Measurements from ENCODE around the gene ZC3H15. TPM values are rescaled to one million over a fixed set of nuclear protein-coding genes. Genes with fewer than 3 reads are reported as not detected.

Gene ZC3H15
- total RNA-seq, 2 experiments from 2014 or later: 92.2 to 93.3 TPM

DNA sequence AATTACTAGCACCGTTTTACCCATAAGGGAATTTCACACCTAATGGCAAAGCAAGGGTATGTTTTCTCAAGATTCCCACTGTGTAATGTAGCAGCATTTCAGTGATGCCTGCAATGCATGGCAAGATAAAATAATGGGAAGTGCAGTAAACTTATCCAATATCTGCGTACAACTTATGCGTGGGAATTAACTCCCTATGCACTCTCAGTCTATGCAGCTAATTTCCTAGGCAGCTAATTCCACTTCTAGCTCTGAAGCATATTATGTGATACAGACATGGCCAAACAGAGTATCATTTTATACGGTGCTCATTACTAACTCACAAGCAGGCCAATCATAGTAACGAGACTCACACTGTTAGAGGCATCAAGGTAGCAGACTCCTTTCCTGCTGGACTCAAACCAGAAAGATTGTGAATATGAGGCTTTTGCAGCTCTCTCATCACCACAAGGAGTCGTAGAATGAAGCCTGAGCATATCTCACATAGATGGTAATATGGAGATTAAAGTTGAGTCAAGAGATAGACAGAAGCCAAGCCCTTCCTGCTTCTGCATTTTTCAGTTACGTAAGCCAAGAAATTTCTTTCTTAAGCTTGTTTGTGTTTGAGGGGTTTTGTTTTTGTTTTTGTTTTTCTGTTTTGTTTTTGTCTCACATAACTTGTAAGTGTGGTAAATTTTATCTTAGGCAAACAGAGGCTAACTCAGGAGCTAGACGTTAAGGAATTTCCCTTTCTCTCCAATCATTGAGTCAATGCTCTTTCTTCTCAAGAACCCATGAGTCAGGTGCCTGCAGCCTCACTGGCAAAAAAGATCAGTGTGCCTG lies 69.0 kb downstream of the ZC3H15 start:
- DNase-seq: no peak
- intact Hi-C loops (cut with micrococcal nuclease): no loop called here
- Mint-ChIP-seq H3K27me3 (ENCODE audit: low read depth) (peaks cover 7% of the 10 kb centered on the region), H3K4me3 (no peak overlapping the region), H3K4me1 (ENCODE audit: low read depth) (no peaks in the 10 kb centered on the region), H3K9me3 (no peaks in the 10 kb centered on the region), H3K36me3 (ENCODE audit: low read depth) (no peaks in the 10 kb centered on the region), H3K27ac (no peak overlapping the region)
- CTCF ChIA-PET: interaction anchor here (0.7 to 1.7 kb wide), 2 partner anchors 88 to 292 kb away, joined by 3 to 4 read pairs; no protein-coding TSS in a partner anchor

DNA sequence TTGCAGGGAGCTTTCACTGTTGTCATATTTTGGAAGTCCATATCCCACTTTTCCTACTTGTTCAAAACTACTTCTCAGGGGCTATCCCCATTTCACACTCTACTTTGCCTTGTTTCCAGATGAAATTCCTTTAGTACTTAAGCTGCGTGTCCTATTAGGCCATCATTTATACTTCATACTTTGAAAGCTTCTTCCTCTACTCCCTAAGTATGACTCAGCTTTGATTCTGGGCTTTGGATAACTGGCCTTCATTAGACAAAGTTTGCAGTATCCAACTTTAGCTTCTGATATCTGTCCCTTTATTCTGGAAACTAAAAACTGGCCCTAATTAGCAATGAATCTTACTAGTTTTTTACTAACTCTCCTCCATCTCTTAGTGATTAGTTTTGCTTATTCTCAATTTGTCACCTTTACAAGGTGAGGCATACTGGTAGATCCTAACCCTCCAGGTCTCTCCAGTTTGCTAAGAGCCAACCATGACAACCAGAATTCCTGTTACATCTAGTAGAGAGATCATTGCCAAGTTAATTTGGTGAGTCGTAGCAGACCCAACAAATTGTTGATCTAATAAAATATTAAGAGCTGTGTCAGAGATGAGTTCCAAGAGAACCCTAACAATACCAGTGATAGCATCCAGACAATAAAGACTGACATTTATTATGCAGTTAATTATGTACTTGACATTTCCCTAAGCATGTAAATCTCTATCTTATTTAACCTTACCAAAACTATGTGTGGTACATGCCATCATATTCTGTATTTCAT lies 72.6 kb downstream of the ZC3H15 start:
- Mint-ChIP-seq H3K9me3 (peaks cover 2% of the 10 kb centered on the region), H3K36me3 (ENCODE audit: low read depth) (no peaks in the 10 kb centered on the region), H3K27me3 (ENCODE audit: low read depth) (peaks cover 13% of the 10 kb centered on the region), H3K4me3 (no peak overlapping the region), H3K27ac (no peak overlapping the region), H3K4me1 (ENCODE audit: low read depth) (no peaks in the 10 kb centered on the region)
- no peak for DNase-seq
- intact Hi-C loops (cut with micrococcal nuclease): no loop called here
- CTCF ChIA-PET: no interaction called here

Other genes starting within 250 kb of the ZC3H15 start
- 1 to 10 TPM; 4.5 to 5.0 TPM for gene ITGAV, start 103.8 kb downstream of the ZC3H15 start, total RNA-seq
- gene FAM171B, start 207.8 kb downstream of the ZC3H15 start, total RNA-seq: under 1 TPM; 0.14 to 0.42 TPM